ENCODE results near the gene FAAP100.

FAAP100 gene

GRCh38 chr17:81527591-81528383, 24.4 kb downstream of the FAAP100 start, which contains the start of gene FSCN2:
Gene FSCN2, plus strand, starts transcription at chr17:81528377. Its CDS starts 155 bp downstream, at chr17:81528532.
- H3K9ac ChIP-seq (ENCODE audit: low read depth, low read length) = no peak within 1 kb of the TSS
- H3K4me3 ChIP-seq (ENCODE audit: low read length) = no peak within 1 kb of the TSS
- peak within 1 kb of the TSS; percentile 44 for H3K4me2 ChIP-seq (ENCODE audit: low read length)
- H3K4me1 ChIP-seq (ENCODE audit: control insufficient read depth, insufficient read depth, low read length) = peaks cover 19% of the 10 kb centered on the region
- H3K27me3 ChIP-seq (ENCODE audit: control insufficient read depth, insufficient read depth, low read length) = peaks cover 28% of the 10 kb centered on the region
- no peaks in the 10 kb centered on the region for H3K9me3 ChIP-seq (replicated peaks; ENCODE audit: low read length)
- H3K36me3 ChIP-seq (ENCODE audit: insufficient read depth, low read length) = no peaks in the 10 kb centered on the region

- no peaks in the 10 kb centered on the region for H3K36me3 ChIP-seq (ENCODE audit: insufficient read depth, low read length)
- H3K9ac ChIP-seq (ENCODE audit: low read depth, low read length) = no peak overlapping the region
- H3K4me2 ChIP-seq (ENCODE audit: low read length) = peak overlapping the region; percentile 44
- peaks cover 28% of the 10 kb centered on the region for H3K27me3 ChIP-seq (ENCODE audit: control insufficient read depth, insufficient read depth, low read length)
- no peak overlapping the region for H3K4me3 ChIP-seq (ENCODE audit: low read length)
- peaks cover 19% of the 10 kb centered on the region for H3K4me1 ChIP-seq (ENCODE audit: control insufficient read depth, insufficient read depth, low read length)
- H3K9me3 ChIP-seq (replicated peaks; ENCODE audit: low read length) = no peaks in the 10 kb centered on the region
Measured at GRCh38 chr17:81526662-81527571, 25.2 kb downstream of the FAAP100 start.

GRCh38 chr17:81524865-81525159, 27.3 kb downstream of the FAAP100 start:
- no peak overlapping the region for H3K4me3 ChIP-seq (ENCODE audit: low read length)
- H3K4me2 ChIP-seq (ENCODE audit: low read length) = no peak overlapping the region
- no peaks in the 10 kb centered on the region for H3K36me3 ChIP-seq (ENCODE audit: insufficient read depth, low read length)
- H3K4me1 ChIP-seq (ENCODE audit: control insufficient read depth, insufficient read depth, low read length) = peaks cover 19% of the 10 kb centered on the region
- peaks cover 28% of the 10 kb centered on the region for H3K27me3 ChIP-seq (ENCODE audit: control insufficient read depth, insufficient read depth, low read length)
- no peak overlapping the region for H3K9ac ChIP-seq (ENCODE audit: low read depth, low read length)
- H3K9me3 ChIP-seq (replicated peaks; ENCODE audit: low read length) = no peaks in the 10 kb centered on the region

GRCh38 chr17:81524039-81524864, 27.9 kb downstream of the FAAP100 start:
- peaks cover 24% of the 10 kb centered on the region for H3K4me1 ChIP-seq (ENCODE audit: control insufficient read depth, insufficient read depth, low read length)
- H3K9me3 ChIP-seq (replicated peaks; ENCODE audit: low read length) = no peaks in the 10 kb centered on the region
- H3K4me2 ChIP-seq (ENCODE audit: low read length) = no peak overlapping the region
- no peak overlapping the region for H3K9ac ChIP-seq (ENCODE audit: low read depth, low read length)
- H3K4me3 ChIP-seq (ENCODE audit: low read length) = no peak overlapping the region
- H3K27me3 ChIP-seq (ENCODE audit: control insufficient read depth, insufficient read depth, low read length) = peaks cover 28% of the 10 kb centered on the region
- H3K36me3 ChIP-seq (ENCODE audit: insufficient read depth, low read length) = no peaks in the 10 kb centered on the region

- Histone ChIP-seq H3K9me3 (replicated peaks; ENCODE audit: low read length) (no peaks in the 10 kb centered on the region), H3K4me3 (ENCODE audit: low read length) (no peak overlapping the region), H3K36me3 (ENCODE audit: insufficient read depth, low read length) (no peaks in the 10 kb centered on the region), H3K4me1 (ENCODE audit: control insufficient read depth, insufficient read depth, low read length) (peaks cover 31% of the 10 kb centered on the region), H3K27me3 (ENCODE audit: control insufficient read depth, insufficient read depth, low read length) (peaks cover 20% of the 10 kb centered on the region), H3K4me2 (ENCODE audit: low read length) (peak overlapping the region; percentile 46), H3K9ac (ENCODE audit: low read depth, low read length) (peak overlapping the region; percentile 11)
Measured at GRCh38 chr17:81523402-81524038, 28.6 kb downstream of the FAAP100 start.

- Histone ChIP-seq H3K4me1 (ENCODE audit: control insufficient read depth, insufficient read depth, low read length) (peaks cover 36% of the 10 kb centered on the region), H3K36me3 (ENCODE audit: insufficient read depth, low read length) (peaks cover 3% of the 10 kb centered on the region), H3K9ac (ENCODE audit: low read depth, low read length) (no peak overlapping the region), H3K4me3 (ENCODE audit: low read length) (no peak overlapping the region), H3K27me3 (ENCODE audit: control insufficient read depth, insufficient read depth, low read length) (peaks cover 13% of the 10 kb centered on the region), H3K9me3 (replicated peaks; ENCODE audit: low read length) (no peaks in the 10 kb centered on the region), H3K4me2 (ENCODE audit: low read length) (peak overlapping the region; percentile 46)
Measured at GRCh38 chr17:81522491-81523401, 29.4 kb downstream of the FAAP100 start.

GRCh38 chr17:81520021-81520901, 31.9 kb downstream of the FAAP100 start:
- peaks cover 53% of the 10 kb centered on the region for H3K4me1 ChIP-seq (ENCODE audit: control insufficient read depth, insufficient read depth, low read length)
- H3K27me3 ChIP-seq (ENCODE audit: control insufficient read depth, insufficient read depth, low read length) = peaks cover 6% of the 10 kb centered on the region
- peak overlapping the region; percentile 87 for H3K4me2 ChIP-seq (ENCODE audit: low read length)
- H3K4me3 ChIP-seq (ENCODE audit: low read length) = no peak overlapping the region
- H3K36me3 ChIP-seq (ENCODE audit: insufficient read depth, low read length) = peaks cover 7% of the 10 kb centered on the region
- no peak overlapping the region for H3K9ac ChIP-seq (ENCODE audit: low read depth, low read length)
- H3K9me3 ChIP-seq (replicated peaks; ENCODE audit: low read length) = no peaks in the 10 kb centered on the region

GRCh38 chr17:81519284-81520020, 32.7 kb downstream of the FAAP100 start:
- H3K4me3 ChIP-seq (ENCODE audit: low read length) = peak overlapping the region; percentile 70
- H3K9ac ChIP-seq (ENCODE audit: low read depth, low read length) = peak overlapping the region; percentile 51
- H3K9me3 ChIP-seq (replicated peaks; ENCODE audit: low read length) = no peaks in the 10 kb centered on the region
- peaks cover 53% of the 10 kb centered on the region for H3K4me1 ChIP-seq (ENCODE audit: control insufficient read depth, insufficient read depth, low read length)
- peaks cover 7% of the 10 kb centered on the region for H3K36me3 ChIP-seq (ENCODE audit: insufficient read depth, low read length)
- peak overlapping the region; percentile 87 for H3K4me2 ChIP-seq (ENCODE audit: low read length)
- H3K27me3 ChIP-seq (ENCODE audit: control insufficient read depth, insufficient read depth, low read length) = peaks cover 2% of the 10 kb centered on the region

- peaks cover 7% of the 10 kb centered on the region for H3K36me3 ChIP-seq (ENCODE audit: insufficient read depth, low read length)
- no peaks in the 10 kb centered on the region for H3K9me3 ChIP-seq (replicated peaks; ENCODE audit: low read length)
- H3K4me3 ChIP-seq (ENCODE audit: low read length) = peak overlapping the region; percentile 70
- peak overlapping the region; percentile 87 for H3K4me2 ChIP-seq (ENCODE audit: low read length)
- H3K27me3 ChIP-seq (ENCODE audit: control insufficient read depth, insufficient read depth, low read length) = no peaks in the 10 kb centered on the region
- peak overlapping the region; percentile 51 for H3K9ac ChIP-seq (ENCODE audit: low read depth, low read length)
- peaks cover 57% of the 10 kb centered on the region for H3K4me1 ChIP-seq (ENCODE audit: control insufficient read depth, insufficient read depth, low read length)
Measured at GRCh38 chr17:81518785-81519283, 33.3 kb downstream of the FAAP100 start.

Data from skeletal muscle satellite cell (primary cell).